ENCODE data around the gene GNPTG. TPM values are rescaled to one million over a fixed set of nuclear protein-coding genes. Genes with fewer than 3 reads are reported as not detected.

GNPTG gene
- total RNA-seq, result 67.6 TPM

GRCh38 chr16:1351582-1352362 is at the start of gene GNPTG, which contains the start of gene TSR3:
Gene GNPTG (plus strand): TSS chr16:1351931. CDS start chr16:1351966, 35 bp downstream.
Gene TSR3 (minus strand): TSS chr16:1351878. CDS start chr16:1351804, 74 bp downstream.
- peak; percentile 87 for DNase-seq (ENCODE audit: low spot score)

GRCh38 chr16:1305823-1306222 is 45.9 kb upstream of the GNPTG start:
- no peak for DNase-seq (ENCODE audit: low spot score)

- DNase-seq (ENCODE audit: low spot score), result no peak
Observed at GRCh38 chr16:1306334-1306733, 45.4 kb upstream of the GNPTG start.

- no peak for DNase-seq (ENCODE audit: low spot score)
Observed at GRCh38 chr16:1308036-1308976, 43.4 kb upstream of the GNPTG start.

GRCh38 chr16:1308977-1309885 is 42.5 kb upstream of the GNPTG start, which contains the start of gene UBE2I:
Gene UBE2I (plus strand): TSS chr16:1309636. CDS start chr16:1314031, 4,395 bp downstream.
- DNase-seq (ENCODE audit: low spot score), result peak; percentile 98

DNA sequence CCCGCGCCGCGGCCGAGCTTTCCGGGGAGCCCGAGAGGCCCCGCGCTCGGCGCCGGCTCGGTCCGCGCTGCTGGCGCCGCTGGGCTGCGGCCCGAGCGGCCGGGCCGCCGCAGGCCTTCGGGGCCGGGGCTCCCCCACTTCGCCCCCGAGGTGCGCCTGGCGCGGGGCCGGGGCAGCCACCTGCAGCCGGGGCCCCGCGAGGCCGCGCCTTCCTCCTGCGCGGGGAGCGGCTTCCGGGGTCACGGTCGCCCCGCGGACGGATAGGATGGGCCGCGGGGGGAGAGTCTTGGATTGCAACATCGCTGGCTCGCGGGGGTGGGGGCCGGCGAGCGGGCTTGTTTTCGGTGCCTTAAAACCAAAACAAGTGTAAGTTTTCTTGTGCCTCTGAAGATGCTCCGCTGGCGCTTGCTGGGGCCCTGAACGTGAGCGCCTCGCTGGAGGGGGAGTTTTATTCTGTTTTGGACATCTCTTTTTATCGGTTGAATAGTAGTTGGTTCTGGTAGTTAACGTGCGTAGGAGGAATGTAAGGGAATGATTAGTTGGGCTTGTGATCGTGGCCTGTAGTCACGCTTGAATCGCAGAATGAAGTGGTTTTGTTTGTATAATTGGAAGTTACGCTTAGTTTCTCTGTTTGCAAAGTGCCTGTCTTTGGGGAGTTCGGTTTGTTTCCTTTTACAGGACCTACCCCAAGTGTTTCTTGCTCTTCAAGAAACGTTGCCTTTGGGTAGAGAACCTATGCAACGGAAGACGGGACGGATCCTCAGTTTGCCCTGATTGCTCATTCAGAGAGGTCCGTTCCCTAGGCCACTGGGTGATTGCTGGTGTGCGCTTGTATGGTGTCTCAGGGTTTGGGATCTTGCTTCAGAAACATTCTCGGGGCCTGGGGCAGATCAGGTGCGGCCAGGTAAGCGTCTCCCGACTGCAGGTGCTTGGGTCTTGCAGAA is 41.6 kb upstream of the GNPTG start:
- peak; percentile 71 for DNase-seq (ENCODE audit: low spot score)

- DNase-seq (ENCODE audit: low spot score), result no peak
Observed at GRCh38 chr16:1310832-1311200, 40.9 kb upstream of the GNPTG start.

- DNase-seq (ENCODE audit: low spot score), result no peak
Observed at GRCh38 chr16:1311212-1311737, 40.5 kb upstream of the GNPTG start.

DNA sequence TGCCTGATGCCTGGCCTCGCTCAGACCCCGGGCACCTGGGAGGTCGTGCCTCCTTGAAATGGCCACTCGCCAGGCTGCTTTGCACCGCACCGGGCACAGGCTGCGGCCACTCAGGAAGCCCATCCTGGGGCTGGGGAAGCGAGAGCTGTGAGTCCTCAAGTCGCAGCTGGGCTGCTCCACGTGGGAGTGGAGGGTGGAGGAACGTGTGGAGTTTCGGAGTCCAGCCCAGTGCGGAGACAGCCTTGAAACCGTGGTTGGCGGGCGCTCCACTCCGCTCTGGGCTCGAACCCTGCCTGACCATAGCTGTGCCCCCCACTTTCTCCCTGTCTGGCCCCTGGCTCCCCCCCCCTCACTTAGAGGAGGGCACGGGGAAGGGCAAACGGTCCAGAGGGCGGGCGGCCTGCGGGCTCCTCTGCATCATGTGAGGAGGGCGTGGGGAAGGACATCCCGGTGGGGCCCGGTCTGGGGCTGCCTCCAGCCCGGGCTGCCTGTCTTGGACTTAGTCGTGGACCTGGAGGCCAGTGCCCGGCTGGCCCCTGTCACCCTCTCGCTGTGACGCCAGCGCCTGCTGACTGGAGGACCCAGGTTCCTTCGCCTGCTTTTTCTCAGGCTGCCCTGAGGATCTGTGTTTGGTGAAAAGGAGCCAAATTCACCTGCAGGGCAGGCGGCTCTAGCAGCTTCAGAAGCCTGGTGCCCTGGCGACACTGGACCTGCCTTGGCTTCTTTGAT is 39.8 kb upstream of the GNPTG start:
- no peak for DNase-seq (ENCODE audit: low spot score)

DNA sequence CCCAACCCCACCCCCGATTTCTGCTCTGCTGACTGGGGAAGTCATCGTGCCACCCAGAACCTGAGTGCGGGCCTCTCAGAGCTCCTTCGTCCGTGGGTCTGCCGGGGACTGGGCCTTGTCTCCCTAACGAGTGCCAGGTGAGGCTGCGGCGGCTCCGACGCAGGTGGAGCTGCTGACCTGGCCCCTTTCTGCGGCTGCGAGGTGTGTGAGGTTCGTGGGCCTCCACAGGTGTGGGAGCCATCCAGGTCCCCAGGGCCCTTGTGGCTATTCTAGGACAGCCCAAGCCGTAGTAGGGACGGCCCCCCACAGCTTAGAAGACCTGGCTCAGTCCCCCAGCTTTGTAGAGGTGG is 39.3 kb upstream of the GNPTG start:
- DNase-seq (ENCODE audit: low spot score), result no peak

GRCh38 chr16:1312903-1313302 is 38.8 kb upstream of the GNPTG start:
- DNase-seq (ENCODE audit: low spot score), result no peak

DNA sequence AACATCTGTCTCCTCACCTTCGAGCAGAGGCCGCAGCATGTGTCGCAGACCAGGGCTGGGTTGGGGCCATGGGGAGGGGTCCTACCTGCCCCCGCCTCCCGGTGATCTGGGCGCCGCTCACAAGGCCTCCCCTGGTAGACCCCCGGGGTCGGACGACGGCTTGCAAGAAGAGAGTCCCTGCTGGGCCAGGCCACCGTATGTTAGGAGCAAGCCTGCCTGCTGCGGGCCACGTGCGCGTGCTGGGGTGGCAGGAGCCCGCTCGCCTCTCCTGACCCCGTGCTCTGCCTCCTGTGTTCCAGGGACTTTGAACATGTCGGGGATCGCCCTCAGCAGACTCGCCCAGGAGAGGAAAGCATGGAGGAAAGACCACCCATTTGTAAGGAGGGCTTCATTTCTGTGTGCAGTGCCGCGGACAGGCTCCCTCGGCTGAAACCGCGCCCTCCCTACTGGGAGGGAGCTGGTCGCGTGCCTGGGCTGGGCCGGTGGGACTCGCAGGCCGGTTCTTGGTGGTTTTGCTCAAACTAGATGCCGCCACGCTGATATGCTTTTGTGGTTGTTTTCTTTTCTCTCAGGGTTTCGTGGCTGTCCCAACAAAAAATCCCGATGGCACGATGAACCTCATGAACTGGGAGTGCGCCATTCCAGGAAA is 37.9 kb upstream of the GNPTG start:
- no peak for DNase-seq (ENCODE audit: low spot score)

GRCh38 chr16:1314399-1315068 is 37.2 kb upstream of the GNPTG start:
- DNase-seq (ENCODE audit: low spot score), result no peak

- no peak for DNase-seq (ENCODE audit: low spot score)
Observed at GRCh38 chr16:1315081-1316032, 36.4 kb upstream of the GNPTG start.

GRCh38 chr16:1316033-1316405 is 35.7 kb upstream of the GNPTG start:
- no peak for DNase-seq (ENCODE audit: low spot score)

DNA sequence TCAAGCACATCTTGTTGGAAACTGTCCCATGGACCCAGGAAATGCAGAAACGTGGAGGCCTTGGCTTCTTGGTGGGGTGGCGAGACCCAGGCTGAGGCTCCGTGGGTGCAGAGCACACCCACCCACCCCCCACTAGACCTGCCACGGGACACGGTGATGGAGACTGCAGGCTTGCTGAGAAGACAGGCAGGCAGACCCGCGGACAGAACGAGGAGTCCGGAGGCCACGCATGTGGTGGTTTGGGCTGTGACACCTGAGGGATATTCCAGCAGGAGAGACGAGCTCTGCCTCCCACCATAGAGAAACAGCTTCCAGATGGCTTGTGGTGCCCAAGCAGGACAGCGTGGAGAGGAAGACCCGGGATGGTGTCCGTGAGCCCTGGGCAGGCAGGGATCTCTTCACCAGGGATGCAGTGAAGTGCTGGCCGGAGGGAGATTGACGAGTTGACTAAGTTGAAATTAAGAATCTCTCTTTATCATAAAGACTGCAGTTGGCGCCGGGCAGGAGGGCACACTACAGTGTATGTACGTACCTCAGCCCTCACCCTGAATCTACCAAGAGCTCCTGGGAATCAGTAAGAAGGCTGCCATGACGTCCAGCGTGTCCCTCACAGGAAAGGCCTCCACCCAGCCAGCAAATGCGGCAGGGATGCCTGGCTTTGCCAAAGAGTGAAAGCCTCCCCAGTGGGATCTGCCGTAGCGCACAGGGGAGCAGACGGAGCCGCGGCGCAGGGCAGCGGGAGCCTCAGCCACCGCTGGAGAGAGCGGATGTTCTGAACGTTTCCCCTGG is 34.1 kb upstream of the GNPTG start:
- no peak for DNase-seq (ENCODE audit: low spot score)

GRCh38 chr16:1318268-1318545 is 33.5 kb upstream of the GNPTG start:
- DNase-seq (ENCODE audit: low spot score), result no peak

Data from ureter (tissue), 1 donor.